SW480 (cell line): ENCODE measurements around the gene IQSEC3.
A peak's percentile ranks its signal among the peaks of the same experiment; 100 is the strongest.
"Not testable (repeated sequence)": the region's sequence is repeated elsewhere in the genome, so short reads cannot be mapped to it uniquely, and the experiment has no call there.

Experiments
- DNase-seq: peaks from one replicate; pipeline ENCODE4 v3.0.0-alpha.2; 2016; ENCODE audit warnings: low spot score

The IQSEC3 gene

DNA sequence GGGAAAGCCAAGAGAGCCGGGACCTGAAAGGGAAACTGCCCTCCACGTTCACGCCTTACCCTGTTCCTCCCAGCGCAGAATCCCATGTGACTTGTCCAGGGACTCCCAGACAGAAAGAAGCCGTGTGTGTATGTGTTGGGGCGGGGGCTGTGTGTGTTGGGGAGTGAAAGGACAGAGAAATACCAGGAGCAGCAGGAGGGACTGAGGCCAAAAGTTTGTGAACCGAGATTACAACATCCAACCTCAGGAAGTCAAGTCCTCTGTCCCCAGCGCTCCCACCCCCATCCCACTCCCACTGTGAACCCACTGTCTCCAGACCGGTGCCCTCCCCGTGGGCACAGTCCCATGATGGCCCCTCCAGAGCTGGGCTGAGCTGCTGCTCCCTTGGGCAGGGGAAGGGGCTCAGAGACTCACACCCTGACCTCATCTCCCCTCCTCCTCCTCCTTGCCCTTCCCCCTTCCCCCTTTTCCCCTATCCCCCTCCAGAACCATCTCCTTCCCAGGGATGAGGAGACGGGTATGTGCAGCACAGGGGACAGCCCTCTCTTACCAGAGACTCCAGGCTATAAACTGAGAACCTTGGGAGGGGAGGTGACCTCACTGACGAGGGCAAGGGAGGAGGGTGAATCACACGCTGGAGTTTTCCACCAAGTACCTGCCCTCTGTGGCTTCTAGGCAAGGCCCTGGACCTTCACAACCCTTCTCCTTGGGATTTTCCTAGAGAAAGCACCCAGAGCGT lies 147.6 kb downstream of the IQSEC3 start, which contains the start of gene SLC6A12:
SLC6A12 (minus strand) TSS at position 155 of the 739 bp plus-strand sequence. CDS start 4,171 bp downstream, outside the sequence.
- no peak for DNase-seq

DNA sequence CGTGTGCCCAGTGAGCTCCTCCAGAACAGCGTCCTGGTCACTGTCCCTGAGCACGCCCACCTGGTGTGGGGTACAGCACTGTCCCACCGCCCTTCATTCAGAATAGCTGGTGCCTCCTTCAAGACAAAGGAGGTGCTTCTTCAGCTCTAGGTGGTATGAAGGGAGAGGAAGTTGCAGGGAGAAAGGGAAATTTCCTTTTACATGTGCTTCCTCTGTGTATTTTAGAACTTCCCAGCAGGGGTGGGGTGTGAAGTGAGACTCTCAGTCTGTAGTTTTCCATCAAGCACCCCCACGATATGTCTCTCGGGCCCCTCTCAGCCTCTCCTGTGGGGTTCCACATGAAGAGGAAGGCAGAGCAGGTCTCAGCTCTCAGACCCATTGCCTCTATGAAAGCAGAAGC lies 148.5 kb downstream of the IQSEC3 start:
- DNase-seq = no peak

DNA sequence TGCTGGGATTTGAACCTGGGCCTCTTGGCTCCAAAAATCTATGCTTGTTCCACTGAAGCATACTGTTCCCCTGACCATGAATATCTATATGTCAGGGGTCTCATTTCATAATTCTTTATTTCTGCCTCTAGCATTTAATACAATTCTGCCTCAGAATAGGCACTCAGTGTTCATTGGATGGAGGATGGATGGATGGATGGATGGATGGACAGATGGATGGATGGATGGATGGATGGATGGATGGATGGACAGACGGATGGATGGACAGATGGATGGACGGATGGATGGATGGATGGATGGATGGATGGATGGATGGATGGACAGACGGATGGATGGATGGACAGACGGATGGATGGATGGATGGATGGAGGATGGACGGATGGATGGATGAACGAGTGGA lies 150.5 kb downstream of the IQSEC3 start:
- not testable (repeated sequence) for DNase-seq

DNA sequence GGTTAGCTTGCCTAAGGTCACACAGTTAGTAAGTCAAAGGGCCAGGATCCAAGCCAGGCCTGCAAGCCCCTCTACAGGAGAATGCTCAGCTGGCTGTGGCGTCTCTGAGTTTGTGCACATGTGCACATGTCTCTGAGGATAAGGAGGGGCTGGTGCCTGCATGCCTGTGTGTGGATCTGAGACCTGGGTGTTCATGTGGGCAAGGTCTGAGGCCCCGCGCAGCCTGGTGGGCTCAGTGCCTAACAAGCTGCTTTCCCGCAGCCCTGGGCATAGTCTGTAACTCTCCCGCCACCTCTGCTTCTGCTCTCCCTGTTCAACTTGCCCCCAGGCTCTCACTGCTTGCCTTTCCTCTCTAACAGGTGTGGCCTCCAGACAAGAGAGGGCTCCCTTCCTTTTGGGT lies 151.7 kb downstream of the IQSEC3 start:
- no peak for DNase-seq

DNA sequence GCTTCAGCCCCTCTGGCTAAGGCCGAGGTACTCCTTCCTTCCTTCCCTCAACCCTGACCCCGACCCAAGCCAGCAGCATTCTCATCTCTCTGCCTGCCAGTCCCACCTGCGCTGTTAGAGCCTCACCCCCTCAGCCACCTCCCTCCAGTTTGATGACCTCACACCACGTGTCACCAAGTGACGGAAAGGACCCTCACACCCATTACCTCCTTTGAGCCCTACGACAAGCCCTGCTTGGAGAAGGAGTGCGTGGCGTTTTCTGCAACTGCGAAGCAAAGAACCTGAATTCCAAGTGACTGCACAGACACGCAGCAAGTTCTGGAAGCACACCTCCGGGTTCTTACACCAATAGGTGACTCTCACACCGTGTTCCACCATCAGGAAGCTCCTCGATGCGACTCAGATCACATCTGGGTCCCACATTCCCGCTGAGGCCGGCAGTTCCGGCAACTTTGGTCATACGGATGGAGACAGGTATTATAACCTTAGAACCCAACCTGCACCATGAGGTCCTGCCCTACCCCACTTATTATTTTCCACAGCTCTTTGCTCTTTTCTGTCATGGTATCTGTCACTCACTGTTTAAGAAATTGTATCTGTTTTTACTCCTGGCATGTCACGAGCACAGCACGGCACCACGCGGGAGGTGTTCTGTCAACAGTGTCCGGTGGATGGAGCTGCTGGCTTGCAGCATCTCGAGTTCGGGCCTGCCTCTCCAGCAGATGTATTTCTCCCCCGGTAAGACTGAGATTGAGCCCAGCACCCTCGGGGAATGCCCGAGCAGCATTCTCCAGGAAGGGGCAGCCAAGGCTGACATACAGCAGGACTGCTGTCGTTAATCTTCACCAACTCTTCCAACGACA lies 152.4 kb downstream of the IQSEC3 start:
- DNase-seq = no peak

DNA sequence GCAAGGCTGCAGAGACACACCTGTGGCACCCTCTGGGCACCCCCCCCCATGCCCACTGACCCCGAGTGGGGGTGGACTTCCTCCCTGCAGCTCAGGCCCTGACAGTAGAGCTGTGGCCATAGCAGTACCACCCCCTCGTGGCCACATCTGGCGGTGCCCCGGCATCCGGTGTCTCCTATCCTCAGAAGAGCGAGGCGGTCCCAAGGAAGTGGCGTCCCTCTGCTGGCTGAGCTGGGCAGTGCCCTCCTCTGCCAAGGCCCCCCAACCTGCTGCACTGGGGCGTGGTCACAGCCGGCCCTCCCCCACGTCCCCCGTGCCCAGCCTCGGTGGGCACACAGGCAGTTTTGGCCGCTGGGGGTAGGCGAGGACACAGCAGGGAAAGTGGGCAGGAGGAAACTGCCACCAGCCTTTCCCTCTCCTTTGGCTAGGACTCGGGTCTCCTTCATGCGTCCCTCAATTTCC lies 153.4 kb downstream of the IQSEC3 start:
- DNase-seq = peak; percentile 86

DNA sequence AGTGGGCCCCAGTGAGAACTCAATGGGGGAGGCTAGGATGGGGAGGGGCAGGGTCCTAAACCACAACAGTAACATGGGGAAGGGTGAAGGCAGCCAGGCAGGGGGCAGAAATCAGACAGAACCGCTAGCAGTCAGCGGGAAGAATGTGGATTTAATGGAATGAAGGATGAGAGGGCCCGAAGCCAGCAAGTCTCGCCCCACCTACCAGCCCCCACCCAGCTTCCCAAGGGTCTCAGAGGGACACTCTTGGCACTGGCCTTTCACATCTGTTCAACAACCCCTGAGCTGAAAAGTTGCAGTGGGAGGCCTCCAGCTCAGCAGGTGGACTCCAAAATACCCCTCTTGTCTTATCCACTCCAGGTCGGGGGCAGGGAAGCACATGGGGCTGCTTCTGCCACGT lies 153.9 kb downstream of the IQSEC3 start:
- no peak for DNase-seq

DNA sequence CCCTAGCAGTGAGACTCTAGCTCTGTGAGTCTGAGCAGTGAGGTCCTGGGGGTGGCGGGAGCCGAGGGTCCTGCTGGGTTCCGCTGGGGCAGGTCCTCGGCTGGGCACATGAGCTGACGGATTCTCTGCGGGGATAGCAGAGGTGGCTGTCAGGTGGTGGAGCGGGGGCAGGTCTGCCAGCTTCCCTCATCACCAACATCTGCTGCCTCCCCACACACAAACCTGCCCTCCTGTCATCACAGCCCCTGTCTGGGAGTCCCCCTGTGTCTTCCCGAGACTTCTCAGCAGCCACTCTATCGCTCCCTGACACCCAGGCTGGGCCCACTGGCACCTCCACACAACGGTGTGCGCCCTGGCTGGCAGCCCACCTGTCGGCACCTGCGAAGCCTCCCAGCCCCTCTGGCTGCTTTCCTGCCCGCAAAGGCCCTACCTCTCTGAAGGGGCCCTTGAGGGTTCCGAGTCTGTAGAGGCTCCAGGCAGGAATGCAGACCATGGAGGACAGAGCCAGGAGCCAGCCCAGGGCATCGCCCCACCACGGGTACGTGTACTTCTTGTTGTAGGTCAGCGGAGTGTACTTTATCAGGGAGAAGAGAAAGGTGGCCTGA lies 154.5 kb downstream of the IQSEC3 start:
- no peak for DNase-seq

DNA sequence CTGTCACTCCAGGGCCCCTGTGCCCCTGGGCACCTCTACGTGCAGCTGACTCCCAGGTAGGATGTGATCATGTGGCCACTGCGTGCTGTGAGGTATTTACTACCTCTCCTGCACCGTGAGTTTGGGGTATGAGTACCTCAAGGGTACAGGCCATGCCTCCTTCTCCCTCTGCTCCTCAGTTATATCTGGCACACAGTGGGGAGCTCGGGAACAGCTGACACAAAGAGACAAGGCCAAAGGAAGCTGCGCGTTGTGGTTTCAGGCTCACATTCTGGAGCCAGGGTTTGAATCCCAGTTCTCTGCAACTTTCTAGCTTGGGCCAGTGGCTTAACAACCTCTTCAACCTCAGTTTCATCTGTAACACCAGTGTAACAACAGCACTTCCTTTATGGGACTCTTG lies 155.2 kb downstream of the IQSEC3 start:
- DNase-seq = no peak

DNA sequence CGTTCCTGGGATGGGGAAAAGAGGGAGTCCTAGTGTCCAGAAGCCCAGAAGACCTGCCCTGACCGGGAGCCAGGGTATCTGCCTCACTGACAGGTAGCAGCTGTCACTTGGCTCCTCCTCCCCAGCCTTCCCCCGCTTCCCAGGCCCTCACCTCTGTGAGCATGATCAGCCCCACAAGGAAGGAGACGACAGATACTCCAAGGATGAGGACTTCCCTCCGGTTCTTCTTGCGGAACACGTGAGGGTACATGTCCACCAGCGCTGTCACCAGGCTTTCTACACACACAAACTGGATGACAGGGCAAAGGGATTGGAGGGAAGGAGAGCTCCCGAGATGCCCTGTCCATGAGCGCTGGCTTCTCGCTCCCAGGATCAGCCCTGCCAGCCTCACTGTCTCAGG lies 157.3 kb downstream of the IQSEC3 start:
- no peak for DNase-seq

DNA sequence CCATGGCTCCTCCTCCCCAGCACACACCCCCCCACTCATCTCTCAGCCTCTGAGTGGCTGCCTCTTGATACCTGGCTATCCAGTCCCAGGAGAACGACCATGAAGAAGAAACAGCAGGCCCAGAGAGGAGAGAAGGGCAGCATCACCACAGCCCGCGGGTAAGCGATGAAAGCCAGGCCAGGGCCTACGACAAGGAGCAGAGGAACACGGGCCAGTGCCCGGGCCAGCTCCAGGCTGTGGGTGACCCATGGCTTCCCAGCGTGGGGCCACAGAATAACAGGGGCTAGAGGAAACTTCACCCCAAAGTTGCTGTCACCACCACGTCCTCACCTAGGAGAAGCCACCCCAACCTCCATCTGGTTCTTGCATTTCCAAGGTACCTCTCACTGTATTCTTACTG lies 157.8 kb downstream of the IQSEC3 start:
- no peak for DNase-seq

DNA sequence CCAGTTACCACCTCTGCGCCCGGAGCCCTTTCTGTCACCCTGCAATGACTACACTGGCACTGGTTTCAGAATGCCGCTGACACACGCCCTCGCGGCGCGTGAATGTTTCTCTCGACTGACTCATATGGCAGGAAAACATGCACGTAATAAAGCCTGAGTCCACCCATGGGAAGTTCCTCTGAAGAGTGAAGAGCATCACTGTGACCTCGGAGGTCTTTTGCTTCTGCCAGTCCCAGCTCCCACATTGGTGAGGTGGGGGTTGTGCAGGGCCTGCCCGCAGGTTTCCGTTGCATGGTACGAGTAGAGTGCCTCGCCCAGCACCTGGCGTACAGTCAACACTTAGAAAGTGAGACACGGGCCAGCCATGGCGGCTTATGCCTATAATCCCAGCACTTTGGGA lies 158.4 kb downstream of the IQSEC3 start:
- DNase-seq = no peak

DNA sequence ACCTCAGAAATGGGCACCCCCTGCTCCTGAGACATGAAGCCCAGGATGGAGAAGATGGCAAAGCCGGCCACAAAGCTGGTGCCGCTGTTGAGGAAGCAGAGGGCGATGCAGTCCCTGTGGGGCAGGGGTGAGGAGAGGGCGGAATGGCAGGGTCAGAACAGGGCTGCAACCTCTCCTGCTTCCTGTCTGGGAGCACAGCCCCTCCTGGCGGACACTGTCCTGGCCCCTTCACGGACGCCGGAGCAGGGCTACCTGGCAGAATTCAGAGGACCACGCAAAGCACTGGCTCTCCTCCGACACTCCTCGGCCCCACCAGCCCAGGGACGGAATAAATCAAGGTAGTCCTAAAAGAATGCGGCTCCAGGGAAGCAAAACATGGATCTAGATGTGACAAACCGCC lies 159.8 kb downstream of the IQSEC3 start:
- DNase-seq = no peak

DNA sequence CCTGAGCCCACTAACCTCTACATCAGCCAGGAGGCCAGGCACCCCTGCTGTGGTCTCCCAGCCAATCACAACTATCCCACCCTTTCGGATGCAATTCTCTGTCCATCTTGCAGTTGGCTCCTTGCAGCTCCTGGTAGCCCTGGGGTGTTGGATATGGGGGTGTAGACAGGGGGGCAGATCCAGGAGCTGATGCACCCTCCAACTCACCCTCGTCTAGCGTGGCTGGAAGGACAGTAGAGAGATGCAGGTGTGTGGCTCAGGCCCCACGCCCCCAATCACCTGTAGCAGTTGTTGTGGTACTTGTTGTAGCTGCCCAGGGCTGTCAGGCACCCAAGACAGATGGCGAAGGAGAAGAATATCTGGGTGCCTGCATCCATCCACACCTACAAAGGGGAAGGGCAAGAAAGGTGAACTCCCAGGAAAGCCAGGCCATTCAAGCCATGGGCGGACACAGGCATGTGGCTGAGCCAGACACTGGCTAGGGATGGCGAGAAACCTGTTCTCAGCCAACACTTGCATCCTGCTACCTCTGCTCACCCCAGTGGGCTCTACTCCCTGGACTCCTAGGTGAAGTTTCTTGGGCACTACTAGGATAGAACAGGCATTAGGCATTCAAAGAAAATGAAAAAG lies 160.8 kb downstream of the IQSEC3 start:
- DNase-seq = no peak
